HG02759 (cell line): Measurements from ENCODE around the gene TUT4.

Experiments
- ATAC-seq: cut with Tn5 transposase; IDR thresholded peaks from one replicate; pipeline ENCODE4 v1.9.1; 2021; ENCODE audit warnings: mild to moderate bottlenecking, moderate library complexity; ENCODE audit not compliant: unreplicated experiment

Gene TUT4

GRCh38 chr1:52576074-52576473 is 23.2 kb upstream of the TUT4 start:
- no peak for ATAC-seq

GRCh38 chr1:52574594-52574993 is 21.7 kb upstream of the TUT4 start:
- ATAC-seq: no peak

GRCh38 chr1:52572387-52572786 is 19.5 kb upstream of the TUT4 start:
- no peak for ATAC-seq

GRCh38 chr1:52571783-52572182 is 18.9 kb upstream of the TUT4 start:
- ATAC-seq: no peak

- ATAC-seq: no peak
Measured at GRCh38 chr1:52569449-52570210, 16.7 kb upstream of the TUT4 start.

GRCh38 chr1:52567943-52568342 is 15.1 kb upstream of the TUT4 start:
- ATAC-seq: no peak

- ATAC-seq: no peak
Measured at GRCh38 chr1:52562766-52563165, 9.9 kb upstream of the TUT4 start.

- no peak for ATAC-seq
Measured at GRCh38 chr1:52559875-52560274, 7.0 kb upstream of the TUT4 start.

- no peak for ATAC-seq
Measured at GRCh38 chr1:52558941-52559340, 6.0 kb upstream of the TUT4 start.

GRCh38 chr1:52556641-52557360 is 3.9 kb upstream of the TUT4 start:
- ATAC-seq: no peak

- no peak for ATAC-seq
Measured at GRCh38 chr1:52554756-52555155, 1.9 kb upstream of the TUT4 start.

- no peak for ATAC-seq
Measured at GRCh38 chr1:52554267-52554640, 1.4 kb upstream of the TUT4 start.

- peak; percentile 76 for ATAC-seq
Measured at GRCh38 chr1:52553362-52554266, 722 bp upstream of the TUT4 start.

GRCh38 chr1:52552236-52552504 is 722 bp downstream of the TUT4 start:
- ATAC-seq: peak; percentile 24

- no peak for ATAC-seq
Measured at GRCh38 chr1:52551507-52552235, 1.2 kb downstream of the TUT4 start.

- no peak for ATAC-seq
Measured at GRCh38 chr1:52550447-52550846, 2.4 kb downstream of the TUT4 start.

- no peak for ATAC-seq
Measured at GRCh38 chr1:52549267-52549666, 3.6 kb downstream of the TUT4 start.

GRCh38 chr1:52546852-52547251 is 6.0 kb downstream of the TUT4 start:
- ATAC-seq: no peak

- ATAC-seq: no peak
Measured at GRCh38 chr1:52544665-52545525, 8.0 kb downstream of the TUT4 start.

GRCh38 chr1:52542085-52542688 is 10.7 kb downstream of the TUT4 start:
- no peak for ATAC-seq
